ENCODE measurements around the gene PDE6H. TPM values are rescaled to one million over a fixed set of nuclear protein-coding genes. Genes with fewer than 3 reads are reported as not detected.
A peak's percentile ranks its signal among the peaks of the same experiment; 100 is the strongest.

PDE6H gene
- total and polyA plus RNA-seq, 9 donors = not detected

- Histone ChIP-seq H3K4me3 (ENCODE audit: low read length) (no peak overlapping the region), H3K27me3 (ENCODE audit: control insufficient read depth, insufficient read depth, low read length) (no peaks in the 10 kb centered on the region), H3K9me3 (replicated peaks; ENCODE audit: control insufficient read depth, low read depth, low read length) (no peaks in the 10 kb centered on the region), H3K4me1 (ENCODE audit: control insufficient read depth, insufficient read depth, low read length) (peaks cover 8% of the 10 kb centered on the region), H3K27ac (ENCODE audit: low read length) (no peak overlapping the region), H3K36me3 (ENCODE audit: control insufficient read depth, insufficient read depth, low read length) (no peaks in the 10 kb centered on the region)
- DNase-seq = no peak
- 53% methylated on average over 2 of the region's 4 CpGs for WGBS (ENCODE audit: insufficient coverage)
These were observed 22.4 kb upstream of the PDE6H start for GRCh38 chr12:14950421-14950820.

- no peaks in the 10 kb centered on the region for H3K9me3 ChIP-seq (replicated peaks; ENCODE audit: control insufficient read depth, low read depth, low read length)
- peak overlapping the region; percentile 81 for H3K27ac ChIP-seq (ENCODE audit: low read length)
- H3K4me3 ChIP-seq (ENCODE audit: low read length) = no peak overlapping the region
- 64% methylated on average over 1 of the region's 6 CpGs for WGBS (ENCODE audit: insufficient coverage)
- no peak for DNase-seq
- no peaks in the 10 kb centered on the region for H3K36me3 ChIP-seq (ENCODE audit: control insufficient read depth, insufficient read depth, low read length)
- H3K27me3 ChIP-seq (ENCODE audit: control insufficient read depth, insufficient read depth, low read length) = no peaks in the 10 kb centered on the region
- peaks cover 8% of the 10 kb centered on the region for H3K4me1 ChIP-seq (ENCODE audit: control insufficient read depth, insufficient read depth, low read length)
These were observed 21.7 kb upstream of the PDE6H start for GRCh38 chr12:14950982-14951746.

- Histone ChIP-seq H3K27ac (ENCODE audit: low read length) (peak overlapping the region; percentile 81), H3K27me3 (ENCODE audit: control insufficient read depth, insufficient read depth, low read length) (no peaks in the 10 kb centered on the region), H3K4me1 (ENCODE audit: control insufficient read depth, insufficient read depth, low read length) (peaks cover 8% of the 10 kb centered on the region), H3K36me3 (ENCODE audit: control insufficient read depth, insufficient read depth, low read length) (no peaks in the 10 kb centered on the region), H3K9me3 (replicated peaks; ENCODE audit: control insufficient read depth, low read depth, low read length) (no peaks in the 10 kb centered on the region), H3K4me3 (ENCODE audit: low read length) (no peak overlapping the region)
- no CpG with 5 or more reads among the region's 1 CpG for WGBS (ENCODE audit: insufficient coverage)
- DNase-seq = no peak
These were observed 21.0 kb upstream of the PDE6H start for GRCh38 chr12:14951851-14952250.

GRCh38 chr12:14952299-14952921, 20.4 kb upstream of the PDE6H start:
- Histone ChIP-seq H3K4me1 (ENCODE audit: control insufficient read depth, insufficient read depth, low read length) (peaks cover 8% of the 10 kb centered on the region), H3K36me3 (ENCODE audit: control insufficient read depth, insufficient read depth, low read length) (no peaks in the 10 kb centered on the region), H3K27me3 (ENCODE audit: control insufficient read depth, insufficient read depth, low read length) (no peaks in the 10 kb centered on the region), H3K9me3 (replicated peaks; ENCODE audit: control insufficient read depth, low read depth, low read length) (no peaks in the 10 kb centered on the region), H3K4me3 (ENCODE audit: low read length) (no peak overlapping the region), H3K27ac (ENCODE audit: low read length) (peak overlapping the region; percentile 81)
- DNase-seq = peak; percentile 88
- 88% methylated on average over 1 of the region's 7 CpGs for WGBS (ENCODE audit: insufficient coverage)

- Histone ChIP-seq H3K9me3 (replicated peaks; ENCODE audit: control insufficient read depth, low read depth, low read length) (no peaks in the 10 kb centered on the region), H3K27me3 (ENCODE audit: control insufficient read depth, insufficient read depth, low read length) (no peaks in the 10 kb centered on the region), H3K36me3 (ENCODE audit: control insufficient read depth, insufficient read depth, low read length) (no peaks in the 10 kb centered on the region), H3K27ac (ENCODE audit: low read length) (no peak overlapping the region), H3K4me1 (ENCODE audit: control insufficient read depth, insufficient read depth, low read length) (peaks cover 5% of the 10 kb centered on the region), H3K4me3 (ENCODE audit: low read length) (no peak overlapping the region)
- no CpG with 5 or more reads among the region's 1 CpG for WGBS (ENCODE audit: insufficient coverage)
- no peak for DNase-seq
These were observed 19.1 kb upstream of the PDE6H start for GRCh38 chr12:14953752-14954151.

GRCh38 chr12:14954269-14954668, 18.6 kb upstream of the PDE6H start:
- DNase-seq = no peak
- 88% methylated on average over 1 of the region's 4 CpGs for WGBS (ENCODE audit: insufficient coverage)
- Histone ChIP-seq H3K4me3 (ENCODE audit: low read length) (no peak overlapping the region), H3K36me3 (ENCODE audit: control insufficient read depth, insufficient read depth, low read length) (no peaks in the 10 kb centered on the region), H3K4me1 (ENCODE audit: control insufficient read depth, insufficient read depth, low read length) (peaks cover 3% of the 10 kb centered on the region), H3K27me3 (ENCODE audit: control insufficient read depth, insufficient read depth, low read length) (no peaks in the 10 kb centered on the region), H3K27ac (ENCODE audit: low read length) (no peak overlapping the region), H3K9me3 (replicated peaks; ENCODE audit: control insufficient read depth, low read depth, low read length) (no peaks in the 10 kb centered on the region)

- H3K4me1 ChIP-seq (ENCODE audit: control insufficient read depth, insufficient read depth, low read length) = peaks cover 3% of the 10 kb centered on the region
- no peak overlapping the region for H3K27ac ChIP-seq (ENCODE audit: low read length)
- DNase-seq = no peak
- WGBS (ENCODE audit: insufficient coverage) = 72% methylated on average over 5 of the region's 9 CpGs
- no peak overlapping the region for H3K4me3 ChIP-seq (ENCODE audit: low read length)
- H3K36me3 ChIP-seq (ENCODE audit: control insufficient read depth, insufficient read depth, low read length) = no peaks in the 10 kb centered on the region
- no peaks in the 10 kb centered on the region for H3K9me3 ChIP-seq (replicated peaks; ENCODE audit: control insufficient read depth, low read depth, low read length)
- H3K27me3 ChIP-seq (ENCODE audit: control insufficient read depth, insufficient read depth, low read length) = no peaks in the 10 kb centered on the region
These were observed 16.6 kb upstream of the PDE6H start for GRCh38 chr12:14956024-14956891.

- H3K27me3 ChIP-seq (ENCODE audit: control insufficient read depth, insufficient read depth, low read length) = no peaks in the 10 kb centered on the region
- WGBS (ENCODE audit: insufficient coverage) = no CpG with 5 or more reads among the region's 2 CpGs
- DNase-seq = no peak
- no peak overlapping the region for H3K27ac ChIP-seq (ENCODE audit: low read length)
- no peak overlapping the region for H3K4me3 ChIP-seq (ENCODE audit: low read length)
- no peaks in the 10 kb centered on the region for H3K4me1 ChIP-seq (ENCODE audit: control insufficient read depth, insufficient read depth, low read length)
- H3K36me3 ChIP-seq (ENCODE audit: control insufficient read depth, insufficient read depth, low read length) = no peaks in the 10 kb centered on the region
- H3K9me3 ChIP-seq (replicated peaks; ENCODE audit: control insufficient read depth, low read depth, low read length) = no peaks in the 10 kb centered on the region
These were observed 15.9 kb upstream of the PDE6H start for GRCh38 chr12:14956905-14957304.

- no peaks in the 10 kb centered on the region for H3K4me1 ChIP-seq (ENCODE audit: control insufficient read depth, insufficient read depth, low read length)
- peak overlapping the region; percentile 1 for H3K27ac ChIP-seq (ENCODE audit: low read length)
These were observed 15.2 kb upstream of the PDE6H start for GRCh38 chr12:14957551-14958168.

More at GRCh38 chr12:14957551-14958168, 15.2 kb upstream of the PDE6H start:
- Histone ChIP-seq H3K4me3 (ENCODE audit: low read length) (no peak overlapping the region), H3K27me3 (ENCODE audit: control insufficient read depth, insufficient read depth, low read length) (no peaks in the 10 kb centered on the region), H3K36me3 (ENCODE audit: control insufficient read depth, insufficient read depth, low read length) (no peaks in the 10 kb centered on the region), H3K9me3 (replicated peaks; ENCODE audit: control insufficient read depth, low read depth, low read length) (no peaks in the 10 kb centered on the region)
- no peak for DNase-seq
- 50% methylated on average over 4 of the region's 5 CpGs for WGBS (ENCODE audit: insufficient coverage)

All from muscle of leg (tissue), 11 donors.